ENCODE measurements around the gene LIPK. TPM values are rescaled to one million over a fixed set of nuclear protein-coding genes. Genes with fewer than 3 reads are reported as not detected.
"Not testable (repeated sequence)": the region's sequence is repeated elsewhere in the genome, so short reads cannot be mapped to it uniquely, and the experiment has no call there.

LIPK gene
- polyA plus RNA-seq, 3 donors from 2014 or later = not detected

DNA sequence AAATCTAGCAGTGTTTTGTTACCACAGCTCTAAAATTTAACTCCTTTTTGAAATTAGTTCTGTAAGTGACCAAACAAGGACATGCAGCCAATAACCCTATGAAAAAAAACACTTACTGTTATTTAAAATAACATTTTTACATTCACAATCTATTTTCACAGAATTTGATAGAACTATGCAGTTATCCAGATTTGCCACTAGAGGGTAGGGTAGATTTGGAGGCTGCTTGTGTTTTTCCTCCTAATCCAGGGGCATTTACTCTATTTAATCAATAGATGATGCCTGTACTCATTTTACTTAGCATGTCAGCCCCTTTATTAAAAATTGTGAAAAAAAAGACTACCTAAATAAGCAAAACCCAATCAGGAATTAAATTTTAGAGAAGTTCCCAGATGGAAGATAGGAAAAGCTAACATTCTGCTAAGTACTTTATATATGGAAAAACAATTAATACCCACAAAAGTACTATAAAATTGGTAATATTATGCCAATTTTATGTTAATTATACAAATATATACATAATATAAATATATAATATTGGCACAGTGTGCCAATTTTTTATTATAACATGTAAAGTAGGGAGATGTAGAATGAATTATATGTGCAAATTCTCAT, 18.1 kb upstream of the LIPK start:
- Mint-ChIP-seq H3K27me3 (ENCODE audit: low read depth in 3 of 3) (peaks cover 0 to 4% (median 3%) of the 10 kb centered on the region in 3 donors), H3K9me3 (no peaks in the 10 kb centered on the region), H3K4me3 (no peak overlapping the region), H3K27ac (no peak overlapping the region), H3K4me1 (no peaks in the 10 kb centered on the region), H3K36me3 (no peaks in the 10 kb centered on the region)
- peak; percentile 6 to 13 (median 10) for DNase-seq

DNA sequence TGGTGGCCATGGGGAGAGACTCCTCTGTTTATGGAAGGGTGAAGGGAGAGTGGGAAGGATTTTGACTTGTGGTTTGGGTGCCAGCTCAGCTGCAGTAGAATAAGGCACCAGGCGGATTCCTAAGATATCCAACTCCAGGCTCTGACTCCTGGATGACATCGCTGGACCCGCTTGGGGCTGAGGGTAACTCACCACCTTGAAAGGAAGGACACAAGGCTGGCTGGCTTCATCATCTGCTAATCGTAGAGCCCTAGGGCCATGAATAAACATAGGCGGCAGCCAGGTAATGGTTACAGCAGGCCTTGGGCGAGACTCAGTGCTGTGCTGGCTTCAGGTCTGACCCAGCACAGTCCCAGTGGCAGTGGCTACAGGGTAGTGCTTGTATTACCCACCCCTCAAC, 16.7 kb upstream of the LIPK start:
- H3K9me3 Mint-ChIP-seq = no peaks in the 10 kb centered on the region
- H3K27ac Mint-ChIP-seq = no peak overlapping the region
- no peaks in the 10 kb centered on the region for H3K36me3 Mint-ChIP-seq
- no peaks in the 10 kb centered on the region for H3K4me1 Mint-ChIP-seq
- no peak overlapping the region for H3K4me3 Mint-ChIP-seq
- peaks cover 0 to 4% (median 2%) of the 10 kb centered on the region in 3 donors for H3K27me3 Mint-ChIP-seq (ENCODE audit: low read depth in 3 of 3)
- DNase-seq = no peak

DNA sequence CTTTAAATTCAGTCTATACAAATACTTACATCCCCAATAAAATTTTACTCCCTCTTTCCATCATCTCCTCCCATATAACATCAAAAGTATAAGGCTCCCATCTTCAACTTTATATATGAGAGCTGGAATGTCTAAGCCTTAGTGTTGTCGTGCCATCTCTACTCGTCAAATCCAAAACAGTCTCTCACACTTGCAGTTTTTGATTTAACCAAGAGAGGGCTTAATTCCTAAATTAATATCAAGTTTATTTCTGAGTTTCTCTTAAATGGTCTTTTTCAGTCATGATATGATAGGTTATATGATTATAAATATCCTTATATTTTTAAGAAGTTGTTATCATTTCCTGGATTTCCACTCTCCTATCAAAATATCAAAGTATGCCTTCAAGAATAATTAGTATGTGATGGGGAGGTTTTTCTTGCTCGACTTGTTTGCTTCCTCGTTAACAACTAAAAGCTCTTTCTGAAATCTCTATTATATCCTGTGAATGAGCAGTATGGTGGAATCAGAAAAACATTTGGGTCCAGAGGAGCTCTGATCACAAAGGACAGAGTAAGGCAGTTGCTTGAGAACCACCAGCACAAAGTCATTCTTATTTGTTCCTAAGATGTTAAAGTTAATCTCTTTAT, 12.5 kb upstream of the LIPK start:
- DNase-seq = no peak
- Mint-ChIP-seq H3K9me3 (no peaks in the 10 kb centered on the region), H3K36me3 (no peaks in the 10 kb centered on the region), H3K4me3 (no peak overlapping the region), H3K4me1 (no peaks in the 10 kb centered on the region), H3K27me3 (ENCODE audit: low read depth in 3 of 3) (peaks cover 0 to 4% (median 2%) of the 10 kb centered on the region in 3 donors), H3K27ac (no peak overlapping the region)

DNA sequence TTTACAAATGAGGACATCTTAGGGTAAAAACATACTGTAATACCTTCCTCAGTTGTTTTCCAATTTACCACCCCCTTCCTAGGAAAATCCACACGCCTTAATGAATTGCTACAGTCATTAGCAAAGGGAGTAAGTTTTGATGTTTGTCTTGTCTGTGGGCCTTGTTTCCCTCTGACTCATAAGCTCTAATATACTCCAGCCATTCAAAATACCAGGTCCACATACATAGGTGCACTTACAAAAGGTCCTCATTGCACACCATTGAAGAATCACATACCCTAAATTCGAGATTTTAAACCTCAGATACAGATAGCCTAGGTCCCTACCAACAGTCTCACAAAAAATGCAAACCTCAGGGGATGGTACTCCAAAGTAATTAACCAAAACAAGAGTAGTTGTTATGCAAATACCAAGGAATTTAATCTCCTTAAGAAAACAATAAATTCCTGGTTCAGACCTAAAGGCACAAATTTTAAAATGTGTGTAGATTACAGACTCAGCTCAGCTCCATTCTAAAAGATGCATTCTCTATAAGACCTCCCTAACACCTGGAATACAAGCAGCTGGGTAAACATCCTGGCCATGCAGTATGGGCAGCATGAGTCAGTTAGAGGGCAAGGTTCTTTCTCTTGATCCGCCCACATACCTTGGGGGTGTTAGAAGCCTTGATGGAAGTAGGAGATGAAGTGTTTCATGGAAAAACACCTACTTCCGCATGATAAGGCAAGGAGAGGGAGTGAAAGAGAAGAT, 3.0 kb upstream of the LIPK start:
- no peak overlapping the region for H3K27ac Mint-ChIP-seq

DNA sequence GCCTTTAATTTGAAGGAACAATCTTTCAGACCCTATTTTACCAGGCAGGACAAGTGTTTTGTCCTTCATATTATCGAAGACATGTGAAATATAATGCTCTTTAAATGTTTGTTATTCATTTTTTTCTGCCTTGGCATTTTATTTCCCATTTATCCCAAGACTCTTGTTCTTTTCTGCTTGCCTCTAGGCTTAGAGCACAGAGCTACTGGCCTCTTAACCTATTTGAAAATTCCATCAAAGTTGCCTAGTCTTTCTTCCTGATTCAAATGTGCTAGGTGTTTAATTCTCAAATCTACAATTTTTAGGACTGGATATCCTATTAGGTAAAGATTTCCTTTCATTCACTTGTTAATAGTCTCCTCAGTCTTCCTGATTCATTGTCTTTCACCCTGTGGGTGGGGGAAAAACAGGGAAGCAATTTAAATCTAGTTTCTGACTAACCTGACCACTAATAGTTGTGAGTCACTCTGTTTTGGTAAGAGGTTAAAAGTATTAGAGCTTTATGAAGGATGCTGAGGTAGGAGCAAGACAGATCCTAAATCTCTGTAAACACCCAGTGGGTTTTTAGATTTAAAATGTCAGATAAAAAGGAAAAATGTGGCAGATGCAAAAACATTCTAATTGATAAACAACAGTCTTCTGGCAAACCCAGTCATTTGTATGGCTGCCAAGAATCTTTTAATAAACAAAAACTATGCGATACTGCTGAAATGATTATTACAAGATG, 1.5 kb downstream of the LIPK start:
- H3K27ac Mint-ChIP-seq = no peak overlapping the region
- H3K4me3 Mint-ChIP-seq = no peak overlapping the region

More for the DNA sequence above, 3.0 kb upstream of the LIPK start:
- DNase-seq = no peak
- Mint-ChIP-seq H3K36me3 (no peaks in the 10 kb centered on the region), H3K27me3 (ENCODE audit: low read depth in 3 of 3) (peaks cover 0 to 2% (median 0%) of the 10 kb centered on the region in 3 donors), H3K4me1 (no peaks in the 10 kb centered on the region), H3K9me3 (no peaks in the 10 kb centered on the region), H3K4me3 (no peak overlapping the region)

DNA sequence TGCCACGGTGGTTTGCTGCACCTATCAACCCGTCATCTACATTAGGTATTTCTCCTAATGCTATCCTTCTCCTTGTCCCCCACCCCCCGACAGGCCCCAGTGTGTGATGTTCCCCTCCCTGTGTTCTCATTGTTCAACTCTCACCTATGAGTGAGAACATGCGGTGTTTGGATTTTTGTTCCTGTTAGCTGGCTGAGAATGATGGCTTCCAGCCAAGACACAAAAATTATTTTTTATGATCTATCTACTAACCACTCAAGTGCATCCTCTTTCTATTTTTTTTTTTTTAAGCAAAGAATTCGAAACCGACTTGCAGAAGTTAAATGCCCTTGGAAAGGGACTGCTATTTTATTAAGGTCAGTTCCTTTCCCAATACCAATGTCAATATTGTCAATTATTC, 3.3 kb downstream of the LIPK start:
- not testable (repeated sequence) for H3K36me3 Mint-ChIP-seq; H3K27ac Mint-ChIP-seq; H3K9me3 Mint-ChIP-seq; H3K27me3 Mint-ChIP-seq (ENCODE audit: low read depth in 3 of 3); H3K4me3 Mint-ChIP-seq; H3K4me1 Mint-ChIP-seq; DNase-seq

More for the DNA sequence above, 1.5 kb downstream of the LIPK start:
- H3K27me3 Mint-ChIP-seq (ENCODE audit: low read depth in 3 of 3) = peaks cover 0 to 2% (median 2%) of the 10 kb centered on the region in 3 donors
- H3K4me1 Mint-ChIP-seq = no peaks in the 10 kb centered on the region
- DNase-seq = no peak
- H3K36me3 Mint-ChIP-seq = no peaks in the 10 kb centered on the region
- H3K9me3 Mint-ChIP-seq = no peaks in the 10 kb centered on the region

DNA sequence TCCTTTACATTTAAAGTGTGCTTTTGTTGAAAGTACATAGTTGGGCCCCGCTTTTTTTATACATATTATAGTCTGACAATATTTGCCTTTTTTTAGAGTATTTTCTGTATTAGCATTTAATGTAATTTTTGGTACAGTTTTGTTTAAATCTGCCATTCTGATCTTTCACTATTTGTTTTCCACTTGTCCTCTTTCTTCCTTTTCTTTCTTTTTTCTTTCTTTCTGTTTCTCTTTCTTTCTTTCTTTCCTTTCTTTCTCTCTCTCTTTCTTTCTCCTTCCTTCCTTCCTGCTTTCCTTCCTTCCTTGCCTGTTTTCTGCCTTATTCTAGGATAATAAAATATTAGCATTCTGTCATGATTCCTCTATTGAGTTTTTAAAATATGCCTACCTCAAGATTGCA, 9.5 kb downstream of the LIPK start:
- H3K4me1 Mint-ChIP-seq = no peaks in the 10 kb centered on the region
- H3K27me3 Mint-ChIP-seq (ENCODE audit: low read depth in 3 of 3) = peaks cover 2 to 8% (median 2%) of the 10 kb centered on the region in 3 donors
- no peaks in the 10 kb centered on the region for H3K36me3 Mint-ChIP-seq
- H3K4me3 Mint-ChIP-seq = no peak overlapping the region
- H3K27ac Mint-ChIP-seq = peak overlapping the region in 1 of 6 donors; percentile 32
- DNase-seq = no peak
- no peaks in the 10 kb centered on the region for H3K9me3 Mint-ChIP-seq

DNA sequence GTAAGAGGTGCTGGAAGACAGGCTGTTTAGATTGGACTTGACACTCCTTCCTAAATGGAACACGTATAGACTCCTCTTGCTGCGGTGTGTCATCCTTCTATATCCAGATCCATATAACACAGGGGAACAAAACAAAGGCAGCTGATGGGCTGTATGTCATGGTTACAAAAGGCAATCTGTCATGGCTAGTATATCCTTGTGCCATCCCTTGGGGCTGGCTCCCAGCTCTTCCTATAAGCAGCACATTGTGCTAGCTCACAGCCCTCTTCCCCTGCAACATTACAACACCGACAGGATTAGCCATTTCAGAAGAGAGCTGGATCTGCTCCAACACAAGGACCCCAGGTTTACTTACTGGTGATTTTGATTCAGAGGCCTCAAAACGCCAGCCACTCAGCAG, 15.3 kb downstream of the LIPK start:
- Mint-ChIP-seq H3K4me1 (peaks cover 4 to 9% of the 10 kb centered on the region in 2 donors), H3K27me3 (ENCODE audit: low read depth in 3 of 3) (peaks cover 0 to 3% (median 2%) of the 10 kb centered on the region in 3 donors), H3K27ac (no peak overlapping the region), H3K4me3 (no peak overlapping the region), H3K9me3 (no peaks in the 10 kb centered on the region), H3K36me3 (no peaks in the 10 kb centered on the region)
- DNase-seq = no peak

DNA sequence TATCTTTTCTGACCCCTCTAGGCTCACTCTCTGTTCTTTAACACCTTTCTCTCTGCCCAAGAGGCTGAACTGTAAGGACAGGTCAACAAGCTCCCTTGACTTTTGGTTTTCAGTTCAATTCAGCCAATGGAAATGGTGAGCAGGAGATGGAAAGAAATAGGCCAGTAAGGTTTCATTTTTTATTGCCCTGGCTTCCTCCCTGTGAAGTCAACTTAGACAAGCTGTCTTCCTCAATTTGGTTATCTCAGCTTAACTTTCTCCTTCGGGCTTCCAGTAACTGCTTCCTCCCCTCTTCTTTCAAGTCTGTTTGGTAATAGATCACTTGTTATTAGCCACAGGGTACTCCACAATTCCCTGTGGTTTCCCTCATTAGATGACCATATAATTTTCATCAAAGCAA, 19.7 kb downstream of the LIPK start:
- Mint-ChIP-seq H3K4me1 (peaks cover 4 to 9% of the 10 kb centered on the region in 2 donors), H3K27me3 (ENCODE audit: low read depth in 3 of 3) (peaks cover 0 to 4% (median 2%) of the 10 kb centered on the region in 3 donors), H3K27ac (no peak overlapping the region), H3K4me3 (no peak overlapping the region), H3K9me3 (no peaks in the 10 kb centered on the region), H3K36me3 (no peaks in the 10 kb centered on the region)
- no peak for DNase-seq

DNA sequence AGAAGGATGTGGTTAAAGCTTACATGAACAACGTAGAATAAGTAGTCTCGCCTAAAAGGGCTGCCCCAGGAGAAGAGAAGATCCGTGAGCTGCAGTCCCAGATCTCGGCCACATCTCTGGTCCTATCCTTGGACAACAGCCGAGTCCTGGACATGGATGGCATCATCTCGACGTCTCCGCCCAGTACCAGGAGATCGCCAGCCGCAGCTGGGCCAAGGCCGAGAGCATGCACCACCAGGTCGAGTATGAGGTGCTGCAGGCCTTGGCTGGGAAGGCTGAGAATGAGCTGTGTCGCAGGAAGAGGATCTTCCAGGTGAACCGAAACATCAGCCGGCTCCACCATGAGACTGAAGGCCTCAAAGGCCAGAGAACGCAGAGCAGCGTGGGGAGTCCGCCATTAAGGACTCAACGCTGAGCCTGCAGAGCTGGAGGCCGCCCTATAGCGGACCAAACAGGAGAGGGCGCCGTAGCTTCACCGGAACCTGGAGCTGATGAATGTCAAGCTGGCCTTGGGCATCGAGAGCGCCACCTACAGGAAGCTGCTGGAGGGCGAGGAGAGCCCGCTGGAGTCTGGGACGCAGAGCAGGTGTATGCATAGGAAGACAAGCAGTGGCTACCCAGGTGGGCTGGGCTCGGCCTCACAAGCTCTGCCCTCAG, 22.2 kb downstream of the LIPK start:
- H3K4me1 Mint-ChIP-seq = peaks cover 4 to 9% of the 10 kb centered on the region in 2 donors
- H3K27me3 Mint-ChIP-seq (ENCODE audit: low read depth in 3 of 3) = peaks cover 0 to 4% (median 2%) of the 10 kb centered on the region in 3 donors
- no peak for DNase-seq
- no peaks in the 10 kb centered on the region for H3K9me3 Mint-ChIP-seq
- no peak overlapping the region for H3K4me3 Mint-ChIP-seq
- H3K27ac Mint-ChIP-seq = no peak overlapping the region
- H3K36me3 Mint-ChIP-seq = no peaks in the 10 kb centered on the region

DNA sequence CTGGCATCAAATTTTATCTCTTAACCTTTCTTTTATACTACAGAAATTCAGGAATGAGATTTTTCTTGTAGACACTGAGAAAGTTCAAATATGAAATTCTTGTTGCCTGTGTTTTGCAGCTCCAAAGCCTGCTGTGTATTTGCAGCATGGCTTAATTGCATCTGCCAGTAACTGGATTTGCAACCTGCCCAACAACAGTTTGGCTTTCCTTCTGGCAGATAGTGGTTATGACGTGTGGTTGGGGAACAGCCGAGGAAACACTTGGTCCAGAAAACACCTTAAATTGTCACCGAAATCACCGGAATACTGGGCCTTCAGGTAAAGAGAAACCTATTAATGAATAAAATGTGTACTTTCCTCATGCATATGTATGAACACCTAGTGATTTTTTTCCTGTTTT, 24.8 kb downstream of the LIPK start:
- no peaks in the 10 kb centered on the region for H3K36me3 Mint-ChIP-seq
- H3K27ac Mint-ChIP-seq = no peak overlapping the region
- H3K4me3 Mint-ChIP-seq = no peak overlapping the region
- H3K9me3 Mint-ChIP-seq = peaks cover 0 to 2% (median 0%) of the 10 kb centered on the region in 6 donors
- peaks cover 0 to 4% (median 4%) of the 10 kb centered on the region in 3 donors for H3K27me3 Mint-ChIP-seq (ENCODE audit: low read depth in 3 of 3)
- H3K4me1 Mint-ChIP-seq = peaks cover 1 to 3% of the 10 kb centered on the region in 2 donors
- no peak for DNase-seq

DNA sequence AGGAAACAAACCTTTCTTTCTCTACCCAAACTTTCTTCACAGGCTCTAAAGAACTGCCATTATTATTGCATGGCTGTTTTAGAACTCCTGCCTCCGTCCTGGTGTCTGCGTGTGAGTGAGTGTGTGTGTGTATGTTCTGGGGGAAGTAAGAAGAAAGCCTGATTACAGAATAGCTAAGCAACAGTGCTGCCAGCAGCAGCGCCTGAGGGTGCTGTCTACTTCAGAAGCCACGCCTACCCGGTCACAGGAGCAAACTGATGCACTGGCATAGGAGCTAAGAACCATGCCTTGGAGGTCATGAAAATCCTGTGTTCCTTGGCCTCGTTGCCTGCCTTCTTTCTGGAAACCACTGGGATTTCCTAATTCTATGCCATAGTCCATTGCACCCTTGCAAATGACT, 25.2 kb downstream of the LIPK start:
- H3K27ac Mint-ChIP-seq = no peak overlapping the region
- no peaks in the 10 kb centered on the region for H3K4me1 Mint-ChIP-seq
- peaks cover 0 to 5% (median 4%) of the 10 kb centered on the region in 3 donors for H3K27me3 Mint-ChIP-seq (ENCODE audit: low read depth in 3 of 3)
- no peak overlapping the region for H3K4me3 Mint-ChIP-seq
- no peak for DNase-seq
- peaks cover 0 to 2% (median 0%) of the 10 kb centered on the region in 6 donors for H3K9me3 Mint-ChIP-seq
- H3K36me3 Mint-ChIP-seq = no peaks in the 10 kb centered on the region

DNA sequence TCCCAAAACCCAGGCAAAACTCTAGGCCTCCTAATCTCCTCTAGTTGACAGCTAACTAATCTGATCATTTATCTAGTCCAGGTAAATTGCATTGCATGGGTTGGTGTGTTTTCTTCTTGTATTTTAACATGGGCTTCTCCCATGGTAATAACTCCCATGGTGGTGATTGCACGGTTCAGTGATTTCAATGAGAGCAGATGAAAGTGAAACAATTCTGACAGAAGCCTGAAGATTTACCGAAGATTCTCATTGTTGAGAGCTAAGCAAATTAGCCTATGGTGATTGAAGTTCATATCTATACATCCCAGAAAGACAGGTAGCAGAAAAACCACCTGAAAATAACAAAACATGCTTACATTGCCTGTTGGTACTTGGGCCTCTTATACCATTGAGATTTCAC, 27.2 kb downstream of the LIPK start:
- Mint-ChIP-seq H3K4me3 (no peak overlapping the region), H3K4me1 (no peaks in the 10 kb centered on the region)

More for the DNA sequence above, 27.2 kb downstream of the LIPK start:
- H3K36me3 Mint-ChIP-seq = no peaks in the 10 kb centered on the region
- peaks cover 2 to 3% (median 2%) of the 10 kb centered on the region in 3 donors for H3K27me3 Mint-ChIP-seq (ENCODE audit: low read depth in 3 of 3)
- peaks cover 0 to 2% (median 0%) of the 10 kb centered on the region in 6 donors for H3K9me3 Mint-ChIP-seq
- no peak overlapping the region for H3K27ac Mint-ChIP-seq
- DNase-seq = no peak

All from immature natural killer cell (primary cell).